HepG2 (cell line): ENCODE measurements around the gene CDK11A. TPM values are rescaled to one million over a fixed set of nuclear protein-coding genes. Genes with fewer than 3 reads are reported as not detected.

Experiments
- ELF1 ChIP-seq: sonication (generic); formaldehyde crosslinking; IDR thresholded peaks from 2 replicates; pipeline ENCODE4 v1.4.0; 2020; ENCODE audit warnings: missing genetic modification reagents
- FOXK2 ChIP-seq: fragments of 450-650 bp; IDR thresholded peaks from 2 replicates; pipeline ENCODE4 v1.6.1; 2016
- HDAC1 ChIP-seq: sonication (generic); formaldehyde crosslinking; IDR thresholded peaks from 2 replicates; pipeline ENCODE4 v1.5.1; 2020; ENCODE audit warnings: mild to moderate bottlenecking, missing genetic modification reagents
- HNF4A ChIP-seq: sonication (generic); formaldehyde crosslinking; IDR thresholded peaks from 2 replicates; pipeline ENCODE4 v1.4.0; 2020; ENCODE audit warnings: missing genetic modification reagents
- IKZF5 ChIP-seq: IDR thresholded peaks from 2 replicates; pipeline ENCODE4 v1.6.1; 2018; ENCODE audit warnings: missing genetic modification reagents, mild to moderate bottlenecking, missing compliant biosample characterization
- IRF2 ChIP-seq: IDR thresholded peaks from 2 replicates; pipeline ENCODE4 v1.6.1; 2018; ENCODE audit warnings: missing genetic modification reagents, missing compliant biosample characterization
- NFYB ChIP-seq: sonication (generic); formaldehyde crosslinking; IDR thresholded peaks from 2 replicates; pipeline ENCODE4 v1.4.0; 2020; ENCODE audit warnings: missing genetic modification reagents
- NFYC ChIP-seq: IDR thresholded peaks from 2 replicates; pipeline ENCODE4 v1.6.1; 2016; ENCODE audit warnings: missing genetic modification reagents, missing compliant biosample characterization
- PPARG ChIP-seq: conservative IDR thresholded peaks from 2 replicates; pipeline ENCODE4 v1.6.1; 2016; ENCODE audit warnings: missing biosample characterization, missing genetic modification reagents
- TFDP2 ChIP-seq: sonication (generic); formaldehyde crosslinking; IDR thresholded peaks from 2 replicates; pipeline ENCODE4 v1.4.0; 2020; ENCODE audit warnings: missing genetic modification reagents
- THAP11 ChIP-seq: IDR thresholded peaks from 2 replicates; pipeline ENCODE4 v1.6.1; 2016; ENCODE audit warnings: missing biosample characterization, missing genetic modification reagents
- ZHX1 ChIP-seq: sonication (generic); formaldehyde crosslinking; IDR thresholded peaks from 2 replicates; pipeline ENCODE4 v1.8.1; 2022; ENCODE audit warnings: low read depth, mild to moderate bottlenecking, missing genetic modification reagents
- ZNF574 ChIP-seq: sonication (generic); formaldehyde crosslinking; IDR thresholded peaks from 2 replicates; pipeline ENCODE4 v1.4.0; 2020; ENCODE audit warnings: missing genetic modification reagents
- ZNF639 ChIP-seq: conservative IDR thresholded peaks from 2 replicates; pipeline ENCODE4 v1.6.1; 2018; ENCODE audit warnings: missing genetic modification reagents
- ZNF703 ChIP-seq: sonication (generic); formaldehyde crosslinking; IDR thresholded peaks from 2 replicates; pipeline ENCODE4 v1.5.1; 2020; ENCODE audit warnings: missing genetic modification reagents, mild to moderate bottlenecking, moderate library complexity, borderline replicate concordance
- ZNF800 ChIP-seq: sonication (generic); formaldehyde crosslinking; IDR thresholded peaks from 2 replicates; pipeline ENCODE4 v1.4.0; 2020; ENCODE audit warnings: missing genetic modification reagents
- polyA plus RNA-seq, 8 experiments: library from polyadenylated mRNA; depleted of rRNA in 3 of 8; stranded (reverse) in 7 of 8; unstranded in 1 of 8; fragments of >200 nt; fragmentation: Illumina TruSeq in 4 of 8; extraction: Trizol in 4 of 8; gene quantifications; 2 replicates each; pipeline versions ENCODE4 v1.2.1 to v1.2.3, GENCODE V29; 2011 to 2016; ENCODE audit warnings: low read depth in 4 of 8, missing spikeins in 1 of 8, mixed read lengths in 1 of 8; ENCODE audit not compliant: insufficient read depth in 1 of 8
- total RNA-seq, 5 experiments: library from RNA; depleted of rRNA; stranded (reverse); fragments of >200 nt; fragmentation: Illumina TruSeq; extraction: Trizol; gene quantifications; 2 replicates each; pipeline ENCODE4 v1.2.3, GENCODE V29; 2016; ENCODE audit warnings: low read depth in 1 of 5

CDK11A gene
- total and polyA plus RNA-seq, 2 of the 13 experiments (the other 11 are each of a cell fraction or from before 2014, with no cell fraction given), result 11.2 to 17.9 TPM

GRCh38 chr1:1658583-1659549 lies 65.3 kb downstream of the CDK11A start, which contains the start of gene CDK11B (continued):
- peak; percentile 98 for TF ChIP-seq ZHX1 (CRISPR knock-in tag)
- peak; percentile 93 for TF ChIP-seq THAP11
- TF ChIP-seq PPARG, result peak; percentile 81; the same call in 1 of the 2 replicates
- TF ChIP-seq ELF1, result peak; percentile 95
- peak; percentile 56; the same call in 1 of the 2 replicates for TF ChIP-seq FOXK2
- TF ChIP-seq ZNF639, result peak; percentile 99
- peak; percentile 41; the same call in 1 of the 2 replicates for TF ChIP-seq NFYB
- 0 out of 2 replicates have a peak, but pooled peaks have one; percentile 28 for TF ChIP-seq ZNF800
- peak; percentile 77 for TF ChIP-seq ZNF574 (CRISPR knock-in tag)
- peak; percentile 23; the same call in 1 of the 2 replicates for TF ChIP-seq IRF2 (CRISPR knock-in tag)
- TF ChIP-seq HDAC1 (CRISPR knock-in tag), result peak; percentile 80
- 0 out of 2 replicates have a peak, but pooled peaks have one; percentile 23 for TF ChIP-seq NFYC (CRISPR knock-in tag)
- TF ChIP-seq HNF4A (CRISPR knock-in tag), result 0 out of 2 replicates have a peak, but pooled peaks have one; percentile 5
- TF ChIP-seq TFDP2 (CRISPR knock-in tag), result peak; percentile 41
- TF ChIP-seq IKZF5, result peak; percentile 54; the same call in 1 of the 2 replicates
- TF ChIP-seq ZNF703, result 0 out of 2 replicates have a peak, but pooled peaks have one; percentile 37
